GM12865 (cell line): ENCODE data around the gene PPP3CA.

ENCODE experiments used
- DNase-seq: peaks from one replicate; pipeline ENCODE4 v3.0.0; 2010; ENCODE audit warnings: low read depth
- H3K4me3 ChIP-seq: 2 replicates; pipeline ENCODE4 v1.5.1; 2011; ENCODE audit warnings: mild to moderate bottlenecking, low read depth, low read length, control low read depth
- CTCF ChIP-seq: IDR thresholded peaks from 2 replicates; pipeline ENCODE4 v1.5.1; 2011; ENCODE audit warnings: low read length, control low read depth, low read depth, inconsistent platforms; ENCODE audit not compliant: insufficient read depth; ENCODE audit errors: missing control alignments

PPP3CA gene

DNA sequence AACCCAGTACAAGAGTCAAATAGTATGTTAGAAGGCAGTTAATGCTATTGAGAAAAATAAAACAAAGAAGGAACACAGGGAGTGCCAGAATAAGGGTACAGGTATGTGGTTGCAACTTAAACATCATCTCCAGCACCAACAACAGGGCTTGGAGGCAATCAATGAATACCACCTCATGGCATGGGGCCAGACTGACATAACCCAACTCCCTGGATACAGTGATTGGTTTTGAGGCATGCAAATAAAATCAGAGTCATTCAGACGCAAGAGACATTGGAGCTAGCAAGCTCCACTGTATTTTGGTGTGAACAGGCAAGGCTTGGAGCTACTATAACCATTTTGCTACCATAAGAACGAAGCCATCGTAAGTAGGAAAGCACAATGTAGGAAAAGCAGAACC lies 56.7 kb downstream of the PPP3CA start:
- no peak for TF ChIP-seq CTCF
- DNase-seq: no peak

DNA sequence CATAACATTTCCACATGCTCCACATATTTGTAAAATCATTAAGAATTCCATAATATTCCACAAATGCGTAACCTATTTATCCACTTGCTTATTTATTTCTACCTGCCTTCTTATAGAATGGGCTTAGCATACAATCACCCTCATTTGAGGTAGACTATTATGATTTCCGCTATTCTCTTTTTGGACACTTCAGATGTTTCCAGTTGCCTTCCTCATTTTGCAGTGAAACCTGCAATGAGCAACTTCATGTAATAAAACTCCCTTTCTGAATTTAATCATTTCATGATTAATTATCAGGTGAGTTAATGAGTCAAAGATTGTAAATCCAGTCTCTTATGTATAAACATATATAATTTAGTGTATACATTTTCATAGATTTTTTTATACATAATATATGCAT lies 58.0 kb downstream of the PPP3CA start:
- no peak for TF ChIP-seq CTCF
- no peak for DNase-seq
- H3K4me3 ChIP-seq: no peak overlapping the region

More for the DNA sequence above, 56.7 kb downstream of the PPP3CA start:
- H3K4me3 ChIP-seq: no peak overlapping the region

DNA sequence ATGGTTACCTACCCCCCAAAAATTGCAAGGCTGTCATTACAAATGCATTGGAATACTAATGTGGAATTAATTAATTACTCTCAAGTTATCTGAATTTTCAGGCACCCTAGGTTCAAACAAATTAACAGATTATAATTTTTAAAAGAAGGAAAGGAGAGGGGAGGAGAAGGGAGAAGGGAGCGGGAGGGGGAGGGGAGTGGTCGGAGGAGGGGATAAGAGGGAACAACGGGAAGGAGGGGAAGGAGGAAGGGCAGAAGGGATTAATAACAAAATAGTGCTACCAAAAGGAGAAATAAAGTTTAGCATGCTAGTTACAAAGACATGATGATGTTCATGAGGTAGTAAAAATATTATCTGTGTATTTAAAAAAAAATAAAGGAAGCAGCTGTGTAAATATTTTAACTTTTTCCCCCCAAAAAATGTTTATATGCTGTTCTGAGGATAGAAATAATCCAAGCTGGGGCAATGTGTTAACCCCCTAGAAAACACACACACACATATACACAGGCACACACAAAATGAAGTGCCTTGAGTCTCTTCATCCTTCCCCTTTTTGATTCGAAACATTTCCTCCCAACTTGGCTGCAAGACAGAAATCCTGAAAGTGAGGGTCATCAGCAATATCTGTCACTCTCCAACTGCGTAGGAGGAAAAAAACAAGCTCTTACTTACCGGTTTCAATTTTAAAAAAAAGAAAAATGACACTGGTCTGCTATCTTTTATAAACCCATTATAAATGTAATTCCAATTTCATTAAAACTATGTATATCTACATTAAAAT lies 58.8 kb downstream of the PPP3CA start:
- no peak overlapping the region for H3K4me3 ChIP-seq
- no peak for DNase-seq
- TF ChIP-seq CTCF: no peak

- no peak for TF ChIP-seq CTCF
- no peak overlapping the region for H3K4me3 ChIP-seq
- no peak for DNase-seq
Measured at GRCh38 chr4:101287324-101287723, 60.0 kb downstream of the PPP3CA start.

GRCh38 chr4:101286663-101287062 lies 60.7 kb downstream of the PPP3CA start:
- no peak for DNase-seq
- H3K4me3 ChIP-seq: no peak overlapping the region
- no peak for TF ChIP-seq CTCF

DNA sequence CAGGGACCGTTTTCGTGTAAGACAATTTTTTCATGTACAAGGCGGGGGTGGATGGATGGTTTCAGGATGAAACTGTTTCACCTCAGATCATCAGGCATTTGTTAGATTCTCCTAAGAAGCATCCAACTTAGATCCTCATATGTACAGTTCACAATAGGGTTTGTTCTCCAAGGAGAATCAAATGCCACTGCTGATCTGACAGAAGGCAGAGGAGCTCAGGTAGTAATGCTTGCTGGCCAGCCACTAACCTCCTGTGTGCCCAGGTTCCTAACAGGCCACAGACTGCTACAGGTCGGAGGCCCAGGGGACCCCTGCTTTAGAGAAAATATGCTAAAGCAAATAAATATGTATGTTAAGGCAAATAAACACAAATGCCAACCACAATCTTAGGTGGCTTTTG lies 61.3 kb downstream of the PPP3CA start:
- no peak for DNase-seq
- TF ChIP-seq CTCF: no peak
- H3K4me3 ChIP-seq: no peak overlapping the region

DNA sequence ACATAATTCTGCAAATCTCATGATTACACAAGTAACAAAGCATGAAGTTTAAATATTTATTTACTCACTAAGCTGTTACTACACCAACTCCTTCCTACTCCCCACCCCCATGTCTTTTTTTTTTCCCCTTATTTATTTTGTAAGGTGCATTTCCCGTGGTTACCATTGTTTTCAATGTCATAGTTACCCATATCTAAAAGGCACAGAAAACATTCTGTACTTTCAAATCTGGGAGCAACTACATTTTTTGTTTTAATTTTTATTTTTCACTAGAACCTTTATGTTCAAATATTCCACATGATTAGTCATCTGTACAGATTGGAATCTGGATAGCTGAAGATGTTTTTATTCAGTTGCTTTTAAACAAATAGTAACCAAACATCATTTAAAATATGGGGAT lies 62.8 kb downstream of the PPP3CA start:
- H3K4me3 ChIP-seq: no peak overlapping the region
- TF ChIP-seq CTCF: no peak
- no peak for DNase-seq
